ENCODE data around the gene BAG2.

- TF ChIP-seq CTCF (IDR thresholded peaks at IDR 0.05; ENCODE audit: insufficient read depth, low read length, poor library complexity, severe bottlenecking) = no peak
- no peak for TF ChIP-seq EZH2phosphoT487 (conservative IDR thresholded peaks at IDR 0.05; ENCODE audit: low read length)
These were observed 23.3 kb downstream of the BAG2 start for GRCh38 chr6:57195457-57195856.
